NCI-H2107 (cell line): ENCODE data around the gene TET3.

ENCODE experiments used
- DNase-seq: peaks from one replicate; lab custom pipeline; 2025; lab: John Stamatoyannopoulos, UW

The TET3 gene

DNA sequence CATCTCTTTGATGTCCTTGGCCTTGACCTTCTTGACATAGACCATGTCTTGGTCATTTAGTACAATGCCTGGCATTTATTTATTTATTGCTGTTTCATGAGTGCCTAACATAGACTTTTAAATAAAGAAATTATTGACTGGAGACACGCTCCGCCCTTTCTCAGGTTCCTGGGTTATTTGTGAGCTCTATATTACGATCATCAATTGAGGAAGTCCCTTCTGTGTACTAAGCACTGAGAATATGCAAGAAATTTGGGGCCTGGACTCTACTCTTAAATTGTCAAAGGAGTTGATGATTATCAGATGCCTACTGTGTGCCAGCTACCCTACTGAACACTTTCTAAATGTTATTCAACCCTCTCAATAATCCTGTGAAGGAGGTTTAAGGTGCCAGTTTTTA is 19.7 kb upstream of the TET3 start:
- no peak for DNase-seq

DNA sequence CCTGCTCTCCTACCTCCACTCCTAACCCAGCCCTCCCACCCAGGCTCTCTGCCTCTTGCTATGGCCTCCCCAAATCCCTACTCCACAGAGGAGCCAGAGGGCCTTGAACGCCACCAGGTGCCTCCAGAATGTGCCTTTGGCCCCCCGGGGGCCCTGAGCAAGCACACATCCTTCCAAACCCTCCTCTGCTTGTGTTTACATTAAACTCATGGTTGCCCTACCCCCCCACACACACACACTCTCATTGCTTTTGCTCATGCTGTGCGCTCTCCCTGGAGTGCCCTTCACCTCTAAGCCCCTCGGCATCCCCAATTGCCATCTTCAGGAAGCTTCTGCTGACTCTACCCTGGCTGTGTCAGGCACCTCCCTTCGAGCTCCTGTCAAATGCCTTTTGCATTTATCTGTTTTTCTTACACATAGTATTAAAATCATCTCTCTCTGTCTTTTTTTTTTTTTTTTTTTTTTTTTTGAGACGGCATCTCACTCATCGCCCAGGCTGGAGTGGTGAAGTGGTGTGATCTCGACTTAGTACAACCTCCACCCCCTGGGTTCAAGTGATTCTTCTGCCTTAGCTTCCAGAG is 16.3 kb upstream of the TET3 start:
- DNase-seq = no peak

DNA sequence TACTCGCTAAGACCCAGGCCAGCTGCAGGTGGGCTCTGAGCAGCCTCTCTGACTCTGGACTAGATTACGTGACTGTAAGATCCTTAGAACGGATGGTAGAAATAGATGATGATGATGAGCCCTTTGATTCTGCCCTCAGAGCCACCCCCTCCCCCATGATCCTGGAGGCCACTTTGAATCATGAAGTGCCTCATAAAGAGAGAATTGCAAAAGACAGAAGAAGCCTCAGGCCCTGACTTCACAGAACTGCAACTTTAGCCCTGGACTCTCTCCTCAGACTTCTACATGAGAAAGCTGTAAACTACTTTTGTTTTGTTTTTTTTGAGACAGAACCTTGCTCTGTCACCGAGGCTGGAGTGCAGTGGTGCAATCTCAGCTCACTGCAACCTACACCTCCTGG is 15.4 kb upstream of the TET3 start:
- no peak for DNase-seq

- DNase-seq = no peak
Measured at GRCh38 chr2:73970141-73970803, 14.4 kb upstream of the TET3 start.

DNA sequence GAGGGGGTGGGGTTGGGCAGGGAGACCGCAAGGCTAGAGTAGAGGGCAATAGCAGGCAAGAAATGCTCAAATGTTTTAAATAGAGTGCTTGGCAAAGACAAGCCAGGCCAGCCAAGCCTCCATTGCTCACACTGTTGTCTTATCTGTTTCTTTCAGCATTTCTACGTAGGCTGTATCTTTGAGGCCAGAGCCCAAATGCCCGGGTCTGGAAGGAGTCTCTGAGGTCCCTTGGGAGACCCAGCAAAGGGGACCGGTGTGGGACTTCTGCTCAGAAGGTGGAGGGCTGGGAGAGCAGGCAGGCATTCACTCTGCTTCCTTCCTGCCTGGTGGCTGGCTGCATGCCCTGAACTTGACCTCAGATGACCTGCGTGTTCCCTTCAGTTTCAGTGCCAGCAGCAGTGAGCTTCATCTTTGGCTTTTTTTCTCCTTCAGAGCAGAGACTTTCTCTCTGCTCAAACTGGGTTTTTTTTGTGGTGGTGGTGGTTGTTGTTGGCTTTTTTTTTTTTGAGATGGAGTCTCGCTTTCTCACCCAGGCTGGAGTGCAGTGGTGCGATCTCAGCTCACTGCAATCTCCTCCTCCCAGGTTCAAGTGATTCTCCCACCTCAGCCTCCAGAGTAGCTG is 13.7 kb upstream of the TET3 start:
- DNase-seq = no peak

DNA sequence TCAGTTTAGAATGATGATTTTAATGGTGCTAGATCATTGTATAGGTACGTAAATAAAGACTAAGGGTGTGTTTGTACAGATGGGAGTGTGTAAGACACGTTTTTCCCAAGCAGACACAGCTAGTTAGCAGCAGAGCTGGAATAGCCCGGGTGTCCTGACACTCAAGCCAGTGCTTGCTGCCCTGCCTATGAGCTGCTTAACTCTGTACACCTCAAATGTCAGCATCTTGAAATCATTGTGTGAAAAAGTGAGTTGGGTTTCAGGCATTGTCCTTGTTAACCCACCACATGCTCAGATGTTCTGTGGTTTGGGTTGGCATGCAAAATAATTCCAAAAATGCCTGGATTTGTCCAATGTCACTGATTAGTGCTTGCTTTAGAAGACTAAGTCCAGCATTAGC is 13.0 kb upstream of the TET3 start:
- no peak for DNase-seq

- no peak for DNase-seq
Measured at GRCh38 chr2:73972846-73973245, 11.9 kb upstream of the TET3 start.

- no peak for DNase-seq
Measured at GRCh38 chr2:73975731-73976130, 9.0 kb upstream of the TET3 start.

GRCh38 chr2:73976803-73977202 is 7.9 kb upstream of the TET3 start:
- no peak for DNase-seq

GRCh38 chr2:73977466-73977865 is 7.2 kb upstream of the TET3 start:
- no peak for DNase-seq

DNA sequence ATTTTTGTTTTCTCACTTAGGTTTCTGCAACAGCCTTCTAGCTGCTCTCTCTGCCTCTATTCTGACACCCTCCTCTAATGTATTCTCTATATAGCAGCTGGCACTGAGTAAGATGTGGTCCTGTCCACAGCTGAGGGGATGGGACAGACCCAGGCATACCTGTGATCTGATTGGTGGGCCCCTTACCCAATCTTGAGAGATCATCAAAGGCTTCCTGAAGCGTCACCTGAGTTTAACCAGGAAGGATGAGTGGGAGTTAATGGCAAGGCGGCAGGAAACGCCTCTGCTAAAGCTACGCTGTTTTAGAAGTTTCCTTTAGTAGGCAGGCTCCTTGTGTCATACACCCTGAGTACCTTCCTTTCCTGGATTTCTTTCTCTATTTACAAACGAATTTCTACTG is 5.7 kb upstream of the TET3 start:
- no peak for DNase-seq

DNA sequence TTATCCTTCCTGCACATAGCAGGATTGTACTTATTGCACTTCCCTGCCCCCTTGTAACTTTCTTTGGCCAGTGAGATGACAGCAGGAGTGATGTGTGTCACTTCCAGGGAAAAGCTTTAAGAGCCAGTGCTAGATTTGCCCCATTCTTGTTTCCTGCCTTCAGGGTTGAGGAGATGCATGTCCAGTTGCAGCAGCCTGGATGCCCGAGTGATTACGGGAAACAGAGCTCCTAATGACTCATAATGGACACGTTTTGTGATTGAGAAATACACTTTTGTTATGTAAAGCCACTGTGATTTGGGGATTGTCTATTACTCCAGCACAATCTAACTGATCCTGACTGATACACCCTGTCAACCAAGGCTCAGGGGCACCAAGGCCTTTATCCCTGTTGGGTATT is 5.0 kb upstream of the TET3 start:
- DNase-seq = no peak

DNA sequence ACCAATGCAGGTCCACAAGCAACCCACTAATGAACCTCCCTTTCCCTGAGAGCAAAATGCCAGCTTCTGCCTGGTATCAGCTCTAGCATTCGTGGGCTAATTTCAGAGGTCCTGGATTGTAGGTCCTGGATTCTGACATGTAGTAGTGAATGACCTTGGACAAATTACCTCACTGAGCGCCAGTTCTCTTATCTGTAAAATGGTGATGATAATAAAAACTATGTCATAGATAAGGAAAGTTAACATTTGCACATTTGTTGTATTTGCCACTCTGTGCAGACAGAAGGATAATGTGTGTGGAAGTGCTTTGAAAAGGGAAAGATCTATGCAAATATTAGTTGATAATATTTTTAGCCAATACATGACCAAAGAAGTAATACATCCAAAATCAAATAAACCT is 4.1 kb upstream of the TET3 start:
- no peak for DNase-seq

- no peak for DNase-seq
Measured at GRCh38 chr2:73981081-73982001, 3.4 kb upstream of the TET3 start.

GRCh38 chr2:73982140-73982617 is 2.5 kb upstream of the TET3 start:
- no peak for DNase-seq

GRCh38 chr2:73983322-73984202 is 1.1 kb upstream of the TET3 start:
- DNase-seq = no peak

- DNase-seq = no peak
Measured at GRCh38 chr2:73984922-73985307, 205 bp downstream of the TET3 start.

- no peak for DNase-seq
Measured at GRCh38 chr2:73985308-73986084, 786 bp downstream of the TET3 start.

GRCh38 chr2:73986085-73986681 is 1.5 kb downstream of the TET3 start:
- DNase-seq = no peak
